Effector CD4-positive, alpha-beta T cell (primary cell): ENCODE data around the gene MPPED1.

Experiments
- DNase-seq: peaks from one replicate; pipeline ENCODE4 v3.0.0-alpha.2; 2020

The MPPED1 gene

GRCh38 chr22:43504068-43504467 is 92.3 kb downstream of the MPPED1 start:
- DNase-seq, result no peak

- DNase-seq, result no peak
Measured at GRCh38 chr22:43504666-43505261, 93.0 kb downstream of the MPPED1 start.

GRCh38 chr22:43505423-43505822 is 93.6 kb downstream of the MPPED1 start:
- DNase-seq, result no peak

- no peak for DNase-seq
Measured at GRCh38 chr22:43505896-43506295, 94.1 kb downstream of the MPPED1 start.

- DNase-seq, result no peak
Measured at GRCh38 chr22:43506487-43506886, 94.7 kb downstream of the MPPED1 start.

GRCh38 chr22:43507235-43507634 is 95.4 kb downstream of the MPPED1 start:
- no peak for DNase-seq

GRCh38 chr22:43508489-43508888 is 96.7 kb downstream of the MPPED1 start:
- DNase-seq, result no peak

- DNase-seq, result no peak
Measured at GRCh38 chr22:43509337-43509736, 97.5 kb downstream of the MPPED1 start.

- no peak for DNase-seq
Measured at GRCh38 chr22:43510281-43511070, 98.7 kb downstream of the MPPED1 start.

- DNase-seq, result no peak
Measured at GRCh38 chr22:43511276-43511910, 99.6 kb downstream of the MPPED1 start.

GRCh38 chr22:43512279-43512678 is 100.5 kb downstream of the MPPED1 start:
- no peak for DNase-seq

GRCh38 chr22:43514476-43515157 is 102.8 kb downstream of the MPPED1 start:
- DNase-seq, result no peak

- no peak for DNase-seq
Measured at GRCh38 chr22:43515411-43515810, 103.6 kb downstream of the MPPED1 start.

GRCh38 chr22:43515902-43516301 is 104.1 kb downstream of the MPPED1 start:
- no peak for DNase-seq

GRCh38 chr22:43516386-43516785 is 104.6 kb downstream of the MPPED1 start:
- DNase-seq, result no peak

GRCh38 chr22:43516996-43517635 is 105.3 kb downstream of the MPPED1 start:
- DNase-seq, result no peak

GRCh38 chr22:43520632-43521039 is 108.8 kb downstream of the MPPED1 start:
- no peak for DNase-seq

GRCh38 chr22:43521716-43522115 is 109.9 kb downstream of the MPPED1 start:
- DNase-seq, result no peak

- no peak for DNase-seq
Measured at GRCh38 chr22:43526117-43526655, 114.4 kb downstream of the MPPED1 start.

GRCh38 chr22:43526946-43527345 is 115.1 kb downstream of the MPPED1 start:
- DNase-seq, result no peak

GRCh38 chr22:43528601-43529360 is 117.0 kb downstream of the MPPED1 start:
- no peak for DNase-seq

- DNase-seq, result no peak
Measured at GRCh38 chr22:43529461-43529860, 117.6 kb downstream of the MPPED1 start.
